ENCODE data around the gene SS18. TPM values are rescaled to one million over a fixed set of nuclear protein-coding genes. Genes with fewer than 3 reads are reported as not detected.
"Not testable (repeated sequence)": the region's sequence is repeated elsewhere in the genome, so short reads cannot be mapped to it uniquely, and the experiment has no call there.

Gene SS18, protein sequence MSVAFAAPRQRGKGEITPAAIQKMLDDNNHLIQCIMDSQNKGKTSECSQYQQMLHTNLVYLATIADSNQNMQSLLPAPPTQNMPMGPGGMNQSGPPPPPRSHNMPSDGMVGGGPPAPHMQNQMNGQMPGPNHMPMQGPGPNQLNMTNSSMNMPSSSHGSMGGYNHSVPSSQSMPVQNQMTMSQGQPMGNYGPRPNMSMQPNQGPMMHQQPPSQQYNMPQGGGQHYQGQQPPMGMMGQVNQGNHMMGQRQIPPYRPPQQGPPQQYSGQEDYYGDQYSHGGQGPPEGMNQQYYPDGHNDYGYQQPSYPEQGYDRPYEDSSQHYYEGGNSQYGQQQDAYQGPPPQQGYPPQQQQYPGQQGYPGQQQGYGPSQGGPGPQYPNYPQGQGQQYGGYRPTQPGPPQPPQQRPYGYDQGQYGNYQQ
- total RNA-seq (10 to 100 TPM; 52.8 to 55.5 TPM), polyA plus RNA-seq (41.3 TPM)

DNA sequence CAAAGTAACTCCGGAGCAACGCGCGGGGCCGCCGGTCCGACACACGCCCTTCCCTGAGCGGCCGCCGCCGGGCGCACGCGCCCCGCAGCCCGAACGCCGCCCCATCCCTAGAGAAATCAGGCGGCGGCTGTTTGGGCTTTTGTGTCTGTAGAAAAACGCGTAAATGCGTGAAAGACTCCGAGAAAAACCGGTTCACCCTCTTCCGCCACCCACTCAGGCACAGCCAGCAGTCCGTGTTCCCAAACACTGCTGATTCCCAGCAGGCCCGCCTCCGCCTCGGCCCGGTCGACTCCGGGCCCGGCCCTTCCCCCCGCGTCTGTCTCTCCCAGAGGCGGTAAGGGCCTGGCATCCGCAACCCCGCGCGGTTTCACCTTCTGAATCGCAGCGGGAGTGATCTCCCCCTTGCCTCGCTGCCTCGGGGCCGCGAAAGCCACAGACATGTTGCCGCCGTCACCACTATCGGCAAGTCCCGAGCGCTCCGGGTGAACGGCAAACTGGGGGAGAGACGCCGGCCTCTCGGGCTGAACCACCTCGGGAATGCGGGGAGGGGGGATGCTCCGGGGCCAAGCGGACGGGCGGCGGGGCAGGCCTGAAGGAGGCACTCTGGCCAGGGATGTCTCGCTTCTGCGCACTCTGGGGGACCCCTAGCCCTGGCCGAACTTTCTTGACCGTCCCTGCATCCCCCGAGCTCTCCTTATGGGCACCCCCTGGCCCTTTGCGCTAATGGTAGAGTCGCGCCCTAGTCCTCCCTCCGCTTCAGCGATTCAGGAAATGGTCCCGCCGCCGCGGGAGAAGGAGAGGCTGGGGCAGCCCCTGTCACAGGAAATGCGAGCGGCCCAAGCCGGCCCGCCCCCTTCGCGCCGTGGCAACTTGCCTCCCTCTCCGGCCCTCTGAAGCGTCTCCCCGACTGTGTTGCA is at the start of gene SS18:
SS18 (minus strand) TSS at position 484 of the 917 bp plus-strand sequence; CDS start at position 440, 44 bp downstream.
- Histone ChIP-seq H3K27me3 (ENCODE audit: insufficient read depth, low read length, poor library complexity, severe bottlenecking) (no peaks in the 10 kb centered on the region), H3K4me3 (ENCODE audit: low read length) (peak within 1 kb of the TSS; percentile 75), H3K4me1 (ENCODE audit: insufficient read depth, low read length) (peaks cover 23% of the 10 kb centered on the region), H3K9me3 (ENCODE audit: low read length) (no peaks in the 10 kb centered on the region), H3K36me3 (ENCODE audit: insufficient read depth, low read length) (peaks cover 4% of the 10 kb centered on the region), H3K27ac (ENCODE audit: low read depth, low read length) (peak within 1 kb of the TSS; percentile 94)
- Mint-ChIP-seq H3K9me3 (no peaks in the 10 kb centered on the region), H3K27ac (peak within 1 kb of the TSS; percentile 93 to 100 (median 98)), H3K36me3 (peaks cover 0 to 29% (median 1%) of the 10 kb centered on the region in 3 donors), H3K4me1 (peaks cover 38 to 50% (median 49%) of the 10 kb centered on the region in 3 donors), H3K27me3 (no peaks in the 10 kb centered on the region), H3K4me3 (peak within 1 kb of the TSS; percentile 90 to 99 (median 96))
- ChIA-PET POLR2A (interaction anchor here (0.9 to 1.6 kb wide), 2 partner anchors 35 to 136 kb away, joined by 5 to 7 read pairs; partner anchors contain the start of gene TAF4B), CTCF (interaction anchor here (1.2 kb wide), 1 partner anchor 32 kb away, joined by 3 read pairs; no protein-coding TSS in a partner anchor)
- peak; percentile 87 to 92 (median 90) for DNase-seq

DNA sequence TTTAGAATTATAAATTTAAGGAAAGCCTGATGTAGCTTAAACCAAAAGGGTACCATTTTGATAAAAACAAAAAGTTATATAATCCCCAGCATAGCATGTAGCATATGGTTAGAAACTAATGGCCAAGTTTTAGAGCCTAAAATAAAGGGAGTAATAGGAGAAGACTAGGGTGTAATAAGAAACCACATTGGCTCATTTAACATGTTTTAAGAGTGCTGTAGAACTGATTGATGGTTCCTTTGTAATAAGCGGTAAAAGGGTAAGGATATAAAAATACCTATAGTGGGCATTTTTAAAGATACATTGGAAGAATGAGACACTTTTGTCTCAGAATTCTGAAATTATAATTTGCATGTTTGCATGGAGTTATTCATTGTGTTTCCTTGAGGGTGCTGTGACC is 45.1 kb upstream of the SS18 start:
- Mint-ChIP-seq H3K27ac (no peak overlapping the region), H3K4me3 (no peak overlapping the region), H3K36me3 (no peaks in the 10 kb centered on the region), H3K27me3 (no peaks in the 10 kb centered on the region), H3K9me3 (no peaks in the 10 kb centered on the region), H3K4me1 (peaks cover 0 to 5% (median 2%) of the 10 kb centered on the region in 3 donors)
- CTCF ChIA-PET = no interaction called here
- Histone ChIP-seq H3K27me3 (ENCODE audit: insufficient read depth, low read length, poor library complexity, severe bottlenecking) (no peaks in the 10 kb centered on the region), H3K36me3 (ENCODE audit: insufficient read depth, low read length) (no peaks in the 10 kb centered on the region), H3K4me1 (ENCODE audit: insufficient read depth, low read length) (no peaks in the 10 kb centered on the region), H3K27ac (ENCODE audit: low read depth, low read length) (no peak overlapping the region), H3K4me3 (ENCODE audit: low read length) (no peak overlapping the region), H3K9me3 (ENCODE audit: low read length) (no peaks in the 10 kb centered on the region)
- DNase-seq = no peak
- POLR2A ChIA-PET = no interaction called here

DNA sequence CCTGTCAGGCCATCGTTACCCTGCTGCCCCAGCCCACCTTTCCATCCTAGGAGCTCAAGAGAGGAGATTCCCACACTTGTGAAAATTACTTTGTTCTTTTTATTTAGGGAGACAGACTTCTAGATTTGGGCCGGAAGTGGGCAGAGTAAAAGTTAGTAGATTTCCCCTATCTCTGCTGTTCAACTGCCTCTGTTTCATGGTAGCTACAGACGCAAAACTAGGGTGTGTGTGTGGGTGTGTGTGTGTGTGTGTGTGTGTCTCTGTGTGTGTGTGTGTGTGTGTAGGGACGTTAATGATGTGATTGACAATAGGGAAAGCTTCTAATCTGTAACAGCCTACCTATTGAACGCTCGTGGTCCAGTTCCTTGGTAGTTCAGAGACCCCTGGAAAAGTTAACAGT is 43.7 kb upstream of the SS18 start:
- peaks cover 0 to 5% (median 2%) of the 10 kb centered on the region in 3 donors for H3K4me1 Mint-ChIP-seq
- POLR2A ChIA-PET = interaction anchor here (0.6 to 1.0 kb wide), 2 partner anchors 93 to 241 kb away, joined by 3 read pairs; no protein-coding TSS in a partner anchor
- H3K4me3 Mint-ChIP-seq = peak overlapping the region; percentile 68 to 85 (median 84)
- Histone ChIP-seq H3K4me3 (ENCODE audit: low read length) (peak overlapping the region; percentile 15), H3K27ac (ENCODE audit: low read depth, low read length) (peak overlapping the region; percentile 30), H3K27me3 (ENCODE audit: insufficient read depth, low read length, poor library complexity, severe bottlenecking) (no peaks in the 10 kb centered on the region), H3K36me3 (ENCODE audit: insufficient read depth, low read length) (no peaks in the 10 kb centered on the region), H3K9me3 (ENCODE audit: low read length) (no peaks in the 10 kb centered on the region), H3K4me1 (ENCODE audit: insufficient read depth, low read length) (no peaks in the 10 kb centered on the region)
- H3K36me3 Mint-ChIP-seq = no peaks in the 10 kb centered on the region
- no peaks in the 10 kb centered on the region for H3K27me3 Mint-ChIP-seq
- no peaks in the 10 kb centered on the region for H3K9me3 Mint-ChIP-seq
- DNase-seq = peak in 1 of 5 donors; percentile 24
- CTCF ChIA-PET = no interaction called here
- H3K27ac Mint-ChIP-seq = peak overlapping the region; percentile 22 to 96 (median 90)

DNA sequence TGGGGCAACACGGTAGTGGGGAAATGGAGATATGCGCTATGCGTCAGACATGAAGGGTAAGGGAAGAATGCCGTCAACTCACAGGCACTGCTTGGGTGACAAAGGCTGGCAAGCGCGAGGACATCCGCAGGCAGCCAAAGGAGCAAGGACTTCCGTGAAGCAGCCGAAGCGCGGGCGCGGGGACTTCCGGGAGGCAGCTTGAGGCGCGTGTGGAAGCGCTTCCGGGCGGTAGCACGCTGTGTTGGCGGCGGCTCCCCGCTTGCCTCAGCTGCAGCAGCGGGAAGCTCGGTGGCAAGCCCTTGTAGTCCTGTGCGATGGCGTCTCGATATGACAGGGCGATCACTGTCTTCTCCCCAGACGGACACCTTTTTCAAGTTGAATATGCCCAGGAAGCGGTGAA is 43.2 kb upstream of the SS18 start, which contains the start of gene PSMA8:
PSMA8 (plus strand) TSS at position 218 of the 400 bp plus-strand sequence; CDS start at position 315, 97 bp downstream.
- peaks cover 0 to 5% (median 2%) of the 10 kb centered on the region in 3 donors for H3K4me1 Mint-ChIP-seq
- H3K27me3 Mint-ChIP-seq = no peaks in the 10 kb centered on the region
- Histone ChIP-seq H3K4me3 (ENCODE audit: low read length) (peak within 1 kb of the TSS; percentile 15), H3K27me3 (ENCODE audit: insufficient read depth, low read length, poor library complexity, severe bottlenecking) (no peaks in the 10 kb centered on the region), H3K27ac (ENCODE audit: low read depth, low read length) (peak within 1 kb of the TSS; percentile 30), H3K36me3 (ENCODE audit: insufficient read depth, low read length) (no peaks in the 10 kb centered on the region), H3K9me3 (ENCODE audit: low read length) (no peaks in the 10 kb centered on the region), H3K4me1 (ENCODE audit: insufficient read depth, low read length) (no peaks in the 10 kb centered on the region)
- peak; percentile 32 to 79 (median 60) for DNase-seq
- H3K4me3 Mint-ChIP-seq = peak within 1 kb of the TSS; percentile 68 to 85 (median 84)
- peak within 1 kb of the TSS; percentile 22 to 96 (median 90) for H3K27ac Mint-ChIP-seq
- H3K9me3 Mint-ChIP-seq = no peaks in the 10 kb centered on the region
- H3K36me3 Mint-ChIP-seq = no peaks in the 10 kb centered on the region
- ChIA-PET POLR2A (interaction anchor here (0.6 to 1.0 kb wide), 2 partner anchors 93 to 241 kb away, joined by 3 read pairs; no protein-coding TSS in a partner anchor), CTCF (no interaction called here)

DNA sequence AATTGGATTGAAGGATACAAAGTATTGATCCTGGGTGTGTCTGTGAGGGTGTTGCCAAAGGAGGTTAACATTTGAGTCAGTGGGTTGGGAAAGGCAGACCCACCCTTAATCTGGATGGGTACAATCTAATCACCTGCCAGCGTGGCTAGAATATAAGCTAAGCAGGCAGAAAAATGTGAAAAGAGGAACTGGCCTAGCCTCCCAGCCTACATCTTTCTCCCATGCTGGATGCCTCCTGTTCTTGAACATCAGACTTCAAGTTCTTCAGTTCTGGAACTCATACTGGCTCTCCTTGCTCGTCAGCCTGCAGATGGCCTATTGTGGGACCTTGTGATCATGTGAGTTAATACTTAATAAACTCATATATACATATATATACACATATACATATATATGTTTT is 37.8 kb upstream of the SS18 start:
- POLR2A ChIA-PET; CTCF ChIA-PET; H3K9me3 ChIP-seq (ENCODE audit: low read length); H3K27ac Mint-ChIP-seq; H3K27me3 Mint-ChIP-seq; H3K36me3 Mint-ChIP-seq; H3K4me1 Mint-ChIP-seq; H3K27ac ChIP-seq (ENCODE audit: low read depth, low read length); H3K27me3 ChIP-seq (ENCODE audit: insufficient read depth, low read length, poor library complexity, severe bottlenecking); DNase-seq; H3K4me1 ChIP-seq (ENCODE audit: insufficient read depth, low read length); H3K4me3 Mint-ChIP-seq; H3K36me3 ChIP-seq (ENCODE audit: insufficient read depth, low read length); H3K4me3 ChIP-seq (ENCODE audit: low read length); H3K9me3 Mint-ChIP-seq: not testable (repeated sequence)

DNA sequence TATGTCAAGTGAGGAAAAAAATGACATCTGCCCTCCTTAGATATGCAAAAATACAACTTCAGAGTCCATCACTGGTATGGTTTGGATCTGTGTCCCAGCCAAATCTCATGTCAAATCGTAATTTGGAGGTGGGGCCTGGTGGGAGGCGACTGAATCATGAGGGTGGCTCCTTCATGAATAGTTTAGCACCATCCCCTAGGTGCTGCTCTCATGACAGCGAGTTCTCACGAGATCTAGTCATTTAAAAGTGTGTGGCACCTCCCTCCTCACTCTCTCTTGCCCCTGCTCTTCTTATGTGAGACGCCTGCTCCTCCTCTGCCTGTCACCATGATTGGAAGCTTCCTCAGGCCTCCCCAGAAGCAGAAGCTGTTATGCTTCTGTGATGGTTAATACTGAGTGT is 37.4 kb upstream of the SS18 start:
- H3K36me3 Mint-ChIP-seq = peaks cover 0 to 7% (median 0%) of the 10 kb centered on the region in 3 donors
- no peaks in the 10 kb centered on the region for H3K36me3 ChIP-seq (ENCODE audit: insufficient read depth, low read length)
- CTCF ChIA-PET = no interaction called here
- H3K27ac ChIP-seq (ENCODE audit: low read depth, low read length) = no peak overlapping the region
- H3K9me3 Mint-ChIP-seq = peaks cover 0 to 7% (median 0%) of the 10 kb centered on the region in 5 donors
- no peak overlapping the region for H3K27ac Mint-ChIP-seq
- H3K4me3 ChIP-seq (ENCODE audit: low read length) = no peak overlapping the region
- no peaks in the 10 kb centered on the region for H3K4me1 ChIP-seq (ENCODE audit: insufficient read depth, low read length)
- DNase-seq = no peak
- POLR2A ChIA-PET = no interaction called here
- peaks cover 0 to 6% of the 10 kb centered on the region in 2 donors for H3K27me3 Mint-ChIP-seq
- no peaks in the 10 kb centered on the region for H3K4me1 Mint-ChIP-seq
- no peak overlapping the region for H3K4me3 Mint-ChIP-seq
- H3K9me3 ChIP-seq (ENCODE audit: low read length) = no peaks in the 10 kb centered on the region
- H3K27me3 ChIP-seq (ENCODE audit: insufficient read depth, low read length, poor library complexity, severe bottlenecking) = no peaks in the 10 kb centered on the region

DNA sequence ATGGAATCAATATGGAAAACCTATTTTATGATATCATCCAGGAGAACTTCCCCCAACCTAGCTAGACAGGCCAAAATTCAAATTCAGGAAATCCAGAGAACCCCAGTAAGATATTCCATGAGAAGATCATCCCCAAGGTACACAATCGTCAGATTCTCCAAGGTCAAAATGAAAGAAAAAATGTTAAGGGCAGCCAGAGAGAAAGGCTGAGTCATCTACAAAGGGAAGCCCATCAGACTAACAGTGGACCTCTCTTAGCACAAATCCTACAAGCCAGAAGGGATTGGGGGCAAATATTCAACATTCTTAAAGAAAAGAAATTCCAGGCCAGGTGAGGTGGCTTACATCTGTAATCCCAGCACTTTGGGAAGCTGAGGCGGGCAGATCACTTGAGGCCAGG is 31.6 kb upstream of the SS18 start:
- H3K9me3 Mint-ChIP-seq; H3K4me3 ChIP-seq (ENCODE audit: low read length); POLR2A ChIA-PET; DNase-seq; H3K9me3 ChIP-seq (ENCODE audit: low read length); H3K27ac Mint-ChIP-seq; H3K4me1 ChIP-seq (ENCODE audit: insufficient read depth, low read length); H3K4me3 Mint-ChIP-seq; H3K27me3 ChIP-seq (ENCODE audit: insufficient read depth, low read length, poor library complexity, severe bottlenecking); H3K36me3 ChIP-seq (ENCODE audit: insufficient read depth, low read length); H3K27ac ChIP-seq (ENCODE audit: low read depth, low read length): not testable (repeated sequence)
- Mint-ChIP-seq H3K27me3 (peaks cover 10 to 42% of the 10 kb centered on the region in 2 donors), H3K4me1 (peaks cover 7 to 12% (median 10%) of the 10 kb centered on the region in 3 donors), H3K36me3 (peaks cover 0 to 15% (median 0%) of the 10 kb centered on the region in 3 donors)
- CTCF ChIA-PET = interaction anchor here (1.0 to 1.8 kb wide), 2 partner anchors 31 to 201 kb away, joined by 3 to 4 read pairs; no protein-coding TSS in a partner anchor

Measured in CD8-positive, alpha-beta memory T cell (primary cell).